CD4-positive, CD25-positive, alpha-beta regulatory T cell (primary cell): ENCODE data around the gene SGSH. TPM values are rescaled to one million over a fixed set of nuclear protein-coding genes. Genes with fewer than 3 reads are reported as not detected.

ENCODE experiments used
- ATAC-seq, 2 donors: fragments of 150-1000 bp; cut with Tn5 transposase; one replicate each; pipeline ENCODE4 v1.10.0; 2021; ENCODE audit warnings: low read depth in 2 of 2, moderate number of reproducible peaks in 2 of 2, moderate library complexity in 1 of 2
- DNase-seq, 3 donors: peaks; one replicate each; pipeline versions ENCODE4 v3.0.0 to v3.0.0-alpha.2; 2012 to 2022; ENCODE audit warnings: mixed read lengths in 1 of 3
- H3K27ac ChIP-seq: one replicate; pipeline ENCODE4 v1.7.0; 2013; ENCODE audit warnings: mild to moderate bottlenecking, low read length; ENCODE audit not compliant: insufficient read depth, poor library complexity, severe bottlenecking
- H3K27me3 ChIP-seq: one replicate; pipeline ENCODE4 v1.7.0; 2013; ENCODE audit warnings: low read length; ENCODE audit not compliant: control insufficient read depth, insufficient read depth
- H3K36me3 ChIP-seq: one replicate; pipeline ENCODE4 v1.7.0; 2013; ENCODE audit warnings: mild to moderate bottlenecking, low read length, moderate library complexity; ENCODE audit not compliant: control insufficient read depth, insufficient read depth
- H3K4me1 ChIP-seq: 2 replicates; pipeline ENCODE4 v1.7.0; 2013; ENCODE audit warnings: mild to moderate bottlenecking, low read length; ENCODE audit not compliant: insufficient read depth, control insufficient read depth, poor library complexity, severe bottlenecking
- H3K4me3 ChIP-seq: one replicate; pipeline ENCODE4 v1.7.0; 2013; ENCODE audit warnings: low read depth, mild to moderate bottlenecking, low read length, moderate library complexity
- H3K9me3 ChIP-seq, 2 experiments: 1 replicate in 1 of 2; 2 replicates in 1 of 2; pipeline ENCODE4 v1.7.0; 2013; ENCODE audit warnings: low read length in 2 of 2, mild to moderate bottlenecking in 1 of 2, moderate library complexity in 1 of 2; ENCODE audit not compliant: control insufficient read depth in 2 of 2
- H3K27ac Mint-ChIP-seq, 3 donors: one replicate each; pipeline ENCODE4 v1.8.0; 2020 to 2022; ENCODE audit warnings: mild to moderate bottlenecking in 3 of 3, mixed read lengths in 3 of 3, moderate library complexity in 2 of 3
- H3K27me3 Mint-ChIP-seq: one replicate; pipeline ENCODE4 v1.8.0; 2022; ENCODE audit warnings: mild to moderate bottlenecking, mixed read lengths
- H3K36me3 Mint-ChIP-seq: one replicate; pipeline ENCODE4 v1.8.0; 2020; ENCODE audit warnings: mixed read lengths
- H3K4me1 Mint-ChIP-seq, 4 donors: one replicate each; pipeline ENCODE4 v1.8.0; 2020 to 2022; ENCODE audit warnings: mixed read lengths in 4 of 4, mild to moderate bottlenecking in 1 of 4
- H3K4me3 Mint-ChIP-seq, 4 donors: one replicate each; pipeline ENCODE4 v1.8.0; 2020 to 2022; ENCODE audit warnings: mild to moderate bottlenecking in 4 of 4, mixed read lengths in 4 of 4, moderate library complexity in 3 of 4
- H3K9me3 Mint-ChIP-seq, 7 donors: one replicate each; pipeline ENCODE4 v1.8.0; 2020 to 2022; ENCODE audit warnings: mixed read lengths in 7 of 7, mild to moderate bottlenecking in 3 of 7, moderate library complexity in 2 of 7
- polyA plus RNA-seq, 4 donors: library from polyadenylated mRNA; unstranded; fragments of 300-500 nt; fragmentation: Illumina TruSeq; gene quantifications; one replicate each; pipeline ENCODE4 v1.2.3, GENCODE V29; 2021
- total RNA-seq: library from RNA; stranded (reverse); gene quantifications from one replicate; pipeline ENCODE4 v1.2.3, GENCODE V29; 2022

SGSH gene
- total and polyA plus RNA-seq, 5 donors from 2014 or later = 43.8 to 138 (median 47.8) TPM

DNA sequence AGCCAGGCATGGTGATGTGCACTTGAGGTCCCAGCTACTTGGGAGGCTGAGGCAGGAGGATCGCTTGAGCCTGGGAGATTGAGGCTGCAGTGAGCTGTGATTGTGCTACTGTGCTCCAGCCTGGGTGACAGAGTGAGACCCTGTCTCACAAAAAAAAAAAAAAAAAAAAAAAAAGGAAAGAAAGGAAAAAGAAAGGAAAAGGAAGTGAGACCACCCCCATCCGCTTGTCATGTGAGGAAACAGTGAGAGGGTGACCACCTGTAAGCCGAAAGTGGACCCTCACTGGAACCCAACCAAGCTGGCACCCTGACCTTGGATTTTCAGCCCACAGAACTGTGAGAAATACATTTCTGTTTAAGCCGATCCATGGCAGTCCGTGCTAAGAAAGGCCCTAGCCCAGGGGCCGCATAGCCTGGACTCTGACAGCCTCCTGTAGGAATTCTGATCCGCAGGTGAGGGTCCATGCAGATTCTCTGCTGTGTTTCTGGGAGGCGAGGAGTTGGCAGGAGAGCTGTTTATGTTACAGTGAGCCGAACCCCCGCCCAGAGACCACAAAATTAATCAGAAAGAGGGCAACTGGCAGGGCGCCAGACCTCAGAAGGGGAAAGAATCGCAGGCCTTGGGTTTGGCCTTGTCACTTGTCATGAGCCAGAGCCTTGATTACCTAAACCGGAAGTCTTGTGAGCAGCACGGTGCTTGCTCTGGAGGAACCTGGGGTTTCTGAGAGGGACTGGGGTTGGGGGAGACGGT is 945 bp downstream of the SGSH start:
- peak overlapping the region; percentile 87 for H3K27ac ChIP-seq
- peak overlapping the region; percentile 97 to 98 (median 98) for H3K27ac Mint-ChIP-seq
- no peaks in the 10 kb centered on the region for H3K9me3 Mint-ChIP-seq
- peaks cover 0 to 67% (median 27%) of the 10 kb centered on the region in 4 donors for H3K4me1 Mint-ChIP-seq
- no peaks in the 10 kb centered on the region for H3K27me3 ChIP-seq
- ATAC-seq (peak; percentile 92), DNase-seq (peak; percentile 81 to 93 (median 92))
- peak overlapping the region; percentile 79 for H3K4me3 ChIP-seq
- H3K9me3 ChIP-seq = no peaks in the 10 kb centered on the region
- H3K36me3 Mint-ChIP-seq = peaks cover 23% of the 10 kb centered on the region
- peak overlapping the region; percentile 92 to 98 (median 96) for H3K4me3 Mint-ChIP-seq
- peaks cover 28% of the 10 kb centered on the region for H3K4me1 ChIP-seq
- peaks cover 4% of the 10 kb centered on the region for H3K27me3 Mint-ChIP-seq
- H3K36me3 ChIP-seq = peaks cover 27% of the 10 kb centered on the region

DNA sequence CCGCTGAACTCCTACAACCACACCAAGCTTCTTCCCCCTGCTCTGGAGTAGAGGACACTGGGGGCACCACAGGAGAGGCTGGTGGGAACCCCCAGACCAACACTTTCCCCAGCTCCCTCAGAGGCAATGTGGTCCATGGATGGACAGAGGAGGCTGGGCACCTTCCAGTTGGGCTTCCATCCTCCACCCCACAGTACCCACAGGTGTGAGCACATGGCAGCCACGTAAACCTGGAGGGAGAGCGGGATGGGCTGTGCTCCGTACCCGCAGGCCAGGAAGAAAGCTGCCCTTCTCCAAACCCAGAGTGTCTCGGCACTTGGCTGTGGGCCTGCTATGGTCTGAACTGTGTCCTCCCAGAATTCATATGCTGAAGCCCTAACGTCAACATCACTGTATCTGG is 1.7 kb downstream of the SGSH start:
- Histone ChIP-seq H3K4me3 (peak overlapping the region; percentile 79), H3K9me3 (no peaks in the 10 kb centered on the region), H3K4me1 (peaks cover 28% of the 10 kb centered on the region), H3K36me3 (peaks cover 33% of the 10 kb centered on the region), H3K27me3 (no peaks in the 10 kb centered on the region), H3K27ac (peak overlapping the region; percentile 87)
- H3K27ac Mint-ChIP-seq = peak overlapping the region; percentile 97 to 98 (median 98)
- ATAC-seq (no peak), DNase-seq (no peak)
- peak overlapping the region; percentile 92 to 98 (median 96) for H3K4me3 Mint-ChIP-seq
- peaks cover 0 to 59% (median 27%) of the 10 kb centered on the region in 4 donors for H3K4me1 Mint-ChIP-seq
- H3K36me3 Mint-ChIP-seq = peaks cover 18% of the 10 kb centered on the region
- no peaks in the 10 kb centered on the region for H3K9me3 Mint-ChIP-seq
- peaks cover 4% of the 10 kb centered on the region for H3K27me3 Mint-ChIP-seq

GRCh38 chr17:80217703-80218362 is 2.3 kb downstream of the SGSH start:
- no peak overlapping the region for H3K27ac ChIP-seq
- H3K4me3 ChIP-seq = peak overlapping the region; percentile 79
- H3K36me3 Mint-ChIP-seq = peaks cover 16% of the 10 kb centered on the region
- H3K4me1 ChIP-seq = peaks cover 28% of the 10 kb centered on the region
- H3K27ac Mint-ChIP-seq = peak overlapping the region; percentile 86 to 97 (median 86)
- peaks cover 0 to 53% (median 25%) of the 10 kb centered on the region in 4 donors for H3K4me1 Mint-ChIP-seq
- ATAC-seq = no peak
- no peak for DNase-seq
- H3K9me3 ChIP-seq = no peaks in the 10 kb centered on the region
- peaks cover 4% of the 10 kb centered on the region for H3K27me3 Mint-ChIP-seq
- H3K27me3 ChIP-seq = no peaks in the 10 kb centered on the region
- H3K36me3 ChIP-seq = peaks cover 37% of the 10 kb centered on the region
- H3K9me3 Mint-ChIP-seq = no peaks in the 10 kb centered on the region
- H3K4me3 Mint-ChIP-seq = peak overlapping the region; percentile 63 to 98 (median 90)

GRCh38 chr17:80216473-80217456 is 3.4 kb downstream of the SGSH start:
- Mint-ChIP-seq H3K27ac (peak overlapping the region in 2 of 3 donors; percentile 86 to 97), H3K4me1 (peaks cover 0 to 45% (median 21%) of the 10 kb centered on the region in 4 donors), H3K36me3 (peaks cover 19% of the 10 kb centered on the region), H3K4me3 (peak overlapping the region; percentile 38 to 92 (median 84)), H3K27me3 (peaks cover 4% of the 10 kb centered on the region), H3K9me3 (no peaks in the 10 kb centered on the region)
- no peak for DNase-seq
- Histone ChIP-seq H3K9me3 (no peaks in the 10 kb centered on the region), H3K36me3 (peaks cover 43% of the 10 kb centered on the region), H3K4me3 (no peak overlapping the region), H3K4me1 (peaks cover 28% of the 10 kb centered on the region), H3K27me3 (no peaks in the 10 kb centered on the region), H3K27ac (no peak overlapping the region)
- ATAC-seq = no peak

GRCh38 chr17:80214878-80215210 is 5.3 kb downstream of the SGSH start:
- DNase-seq = no peak
- Histone ChIP-seq H3K9me3 (no peaks in the 10 kb centered on the region), H3K27me3 (no peaks in the 10 kb centered on the region), H3K4me1 (peaks cover 19% of the 10 kb centered on the region), H3K36me3 (peaks cover 62% of the 10 kb centered on the region), H3K27ac (no peak overlapping the region), H3K4me3 (no peak overlapping the region)
- Mint-ChIP-seq H3K27ac (no peak overlapping the region), H3K27me3 (peaks cover 4% of the 10 kb centered on the region), H3K4me3 (no peak overlapping the region), H3K36me3 (peaks cover 28% of the 10 kb centered on the region), H3K9me3 (no peaks in the 10 kb centered on the region), H3K4me1 (peaks cover 0 to 35% (median 20%) of the 10 kb centered on the region in 4 donors)
- ATAC-seq = no peak

DNA sequence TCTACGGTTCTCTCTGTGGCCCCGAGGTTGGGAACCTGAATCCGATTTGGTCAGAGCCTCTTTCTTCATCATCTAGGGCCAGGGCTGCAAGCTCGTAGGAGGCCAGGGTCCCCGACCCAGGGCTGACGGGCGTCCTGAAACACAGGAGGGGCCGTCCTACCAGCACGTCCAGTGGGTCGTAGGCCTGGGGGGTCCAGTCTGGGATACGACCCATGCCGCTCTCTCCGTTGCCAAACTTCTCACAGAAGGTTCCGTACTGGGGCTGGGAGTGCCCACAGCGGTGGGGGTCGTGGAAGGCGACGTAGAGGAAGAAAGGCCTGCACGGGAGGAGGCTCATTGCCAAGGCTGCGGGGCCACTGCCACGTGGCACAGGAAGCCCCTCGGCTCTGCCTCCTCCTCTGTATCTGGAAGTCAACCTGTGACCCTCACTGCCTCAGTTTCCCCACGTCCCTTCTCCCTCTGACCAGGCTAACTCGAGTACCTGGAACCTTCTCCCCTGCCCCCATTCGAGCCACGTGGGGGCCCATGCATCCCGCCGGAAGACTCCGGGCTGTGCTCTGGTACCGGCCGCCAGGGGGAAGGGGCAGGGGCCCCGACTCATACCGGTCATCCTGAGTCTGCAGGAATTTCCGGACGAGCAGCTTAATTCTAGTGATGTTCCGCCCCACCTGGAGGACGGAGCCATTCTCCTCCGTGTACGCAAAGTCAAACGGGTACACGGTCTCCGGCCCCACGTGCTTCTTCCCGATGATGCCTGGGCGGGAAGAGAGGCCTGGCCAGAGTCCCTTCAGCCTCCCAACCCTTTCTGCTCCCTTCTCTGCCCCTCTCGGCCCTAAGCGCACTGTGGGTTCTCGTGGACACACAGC is 5.9 kb downstream of the SGSH start:
- no peak overlapping the region for H3K27ac ChIP-seq
- H3K36me3 Mint-ChIP-seq = peaks cover 25% of the 10 kb centered on the region
- no peak overlapping the region for H3K27ac Mint-ChIP-seq
- H3K9me3 ChIP-seq = no peaks in the 10 kb centered on the region
- ATAC-seq = no peak
- peaks cover 68% of the 10 kb centered on the region for H3K36me3 ChIP-seq
- no peak overlapping the region for H3K4me3 ChIP-seq
- no peak overlapping the region for H3K4me3 Mint-ChIP-seq
- peaks cover 0 to 29% (median 17%) of the 10 kb centered on the region in 4 donors for H3K4me1 Mint-ChIP-seq
- H3K27me3 Mint-ChIP-seq = peaks cover 4% of the 10 kb centered on the region
- H3K27me3 ChIP-seq = no peaks in the 10 kb centered on the region
- DNase-seq = no peak
- no peaks in the 10 kb centered on the region for H3K9me3 Mint-ChIP-seq
- peaks cover 16% of the 10 kb centered on the region for H3K4me1 ChIP-seq

- Histone ChIP-seq H3K4me3 (no peak overlapping the region), H3K36me3 (peaks cover 69% of the 10 kb centered on the region), H3K27ac (no peak overlapping the region), H3K27me3 (no peaks in the 10 kb centered on the region), H3K4me1 (peaks cover 10% of the 10 kb centered on the region), H3K9me3 (no peaks in the 10 kb centered on the region)
- Mint-ChIP-seq H3K9me3 (no peaks in the 10 kb centered on the region), H3K4me3 (no peak overlapping the region), H3K27me3 (peaks cover 4% of the 10 kb centered on the region), H3K4me1 (peaks cover 0 to 23% (median 13%) of the 10 kb centered on the region in 4 donors), H3K36me3 (peaks cover 24% of the 10 kb centered on the region), H3K27ac (no peak overlapping the region)
- DNase-seq = no peak
- no peak for ATAC-seq
These were observed 6.5 kb downstream of the SGSH start for GRCh38 chr17:80213643-80213975.
